GM21526 (cell line): Measurements from ENCODE around the gene HMGCLL1.

Experiments
- ATAC-seq: cut with Tn5 transposase; IDR thresholded peaks from one replicate; pipeline ENCODE4 v1.9.1; 2021; ENCODE audit warnings: moderate library complexity; ENCODE audit not compliant: unreplicated experiment, low FRiP score

The HMGCLL1 gene

GRCh38 chr6:55578537-55579363 lies at the start of gene HMGCLL1:
Gene HMGCLL1 (minus strand): TSS chr6:55579192. CDS start chr6:55579055, 137 bp downstream.
- ATAC-seq = no peak

- no peak for ATAC-seq
Observed at GRCh38 chr6:55621993-55622392, 43.0 kb upstream of the HMGCLL1 start.

- no peak for ATAC-seq
Observed at GRCh38 chr6:55621244-55621643, 42.3 kb upstream of the HMGCLL1 start.

- no peak for ATAC-seq
Observed at GRCh38 chr6:55617272-55617671, 38.3 kb upstream of the HMGCLL1 start.

- no peak for ATAC-seq
Observed at GRCh38 chr6:55604021-55604420, 25.0 kb upstream of the HMGCLL1 start.

- ATAC-seq = no peak
Observed at GRCh38 chr6:55601120-55601519, 22.1 kb upstream of the HMGCLL1 start.

DNA sequence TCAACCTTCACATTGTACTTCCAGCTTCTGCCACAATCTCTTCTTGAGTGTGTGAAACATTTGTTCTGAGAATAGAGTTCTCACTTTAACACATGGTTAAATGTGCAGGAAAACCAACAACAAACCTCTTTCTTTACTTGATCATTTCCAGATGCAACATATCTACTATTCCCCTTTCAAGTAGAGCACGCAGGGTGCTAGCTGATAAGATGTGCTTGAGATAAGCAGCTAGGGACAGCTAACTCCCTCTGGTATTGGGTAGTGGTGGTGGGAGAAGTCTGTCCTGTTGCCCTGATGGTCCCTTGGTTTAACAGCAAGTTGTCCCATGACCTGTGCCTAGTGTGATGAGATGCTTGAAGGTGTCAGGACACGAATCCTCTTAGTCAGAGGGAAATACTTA lies 15.4 kb upstream of the HMGCLL1 start:
- no peak for ATAC-seq

- ATAC-seq = no peak
Observed at GRCh38 chr6:55584654-55585354, 5.8 kb upstream of the HMGCLL1 start.

DNA sequence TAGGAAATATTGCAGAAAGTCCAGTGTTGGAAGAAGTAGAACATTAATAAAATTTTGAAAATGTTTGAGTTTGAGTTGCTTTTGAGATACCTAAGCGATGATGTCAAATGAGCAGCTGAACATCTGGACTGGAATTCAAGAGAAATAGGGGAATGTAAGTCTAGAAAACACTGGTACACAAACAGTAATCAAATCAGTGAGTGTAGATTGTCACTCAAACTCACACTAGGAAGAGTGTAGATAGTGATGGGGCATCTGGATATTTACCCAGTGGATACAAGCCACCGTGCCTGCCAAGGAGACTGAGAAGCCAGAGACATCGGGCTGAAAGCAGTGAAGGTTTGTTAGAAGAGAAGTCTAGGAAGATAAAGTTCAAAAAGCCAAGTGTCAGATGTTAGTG lies 2.2 kb downstream of the HMGCLL1 start:
- ATAC-seq = no peak

DNA sequence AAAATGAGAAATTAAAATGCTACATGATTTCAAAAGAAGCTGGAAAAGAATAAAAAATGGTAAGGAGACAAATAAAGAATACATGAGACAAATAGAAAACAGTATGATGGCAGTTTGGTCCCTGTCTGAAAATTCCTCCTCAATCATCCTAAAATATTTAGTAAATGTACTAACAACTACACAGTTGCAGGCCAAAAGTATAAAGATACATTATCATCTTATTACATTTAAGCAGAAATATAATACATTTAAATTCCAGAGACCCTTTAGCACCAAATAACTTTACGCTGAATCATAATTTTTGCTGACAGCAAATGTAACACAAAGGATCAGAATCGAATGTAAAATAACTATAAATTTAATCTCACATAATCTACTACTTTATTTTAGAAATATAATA lies 4.4 kb downstream of the HMGCLL1 start:
- ATAC-seq = no peak

DNA sequence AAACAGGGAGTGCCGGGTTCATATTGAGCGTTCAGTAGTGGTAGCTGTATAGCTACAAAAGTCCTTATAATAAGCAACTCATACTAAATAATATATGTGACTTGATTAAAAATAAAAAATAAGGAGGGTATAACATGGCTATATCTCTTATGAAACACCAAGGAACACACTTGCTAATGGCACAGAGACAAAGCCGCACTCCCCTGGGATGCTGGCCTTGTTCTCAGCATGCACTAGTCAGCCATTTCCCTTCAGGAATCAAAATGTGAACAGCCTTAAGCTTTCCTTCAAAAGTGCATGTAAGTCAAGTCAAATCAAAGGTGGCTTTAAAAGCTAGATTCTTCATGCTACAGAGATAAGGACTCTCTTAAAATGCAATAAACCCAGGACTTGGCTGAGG lies 9.4 kb downstream of the HMGCLL1 start:
- no peak for ATAC-seq

DNA sequence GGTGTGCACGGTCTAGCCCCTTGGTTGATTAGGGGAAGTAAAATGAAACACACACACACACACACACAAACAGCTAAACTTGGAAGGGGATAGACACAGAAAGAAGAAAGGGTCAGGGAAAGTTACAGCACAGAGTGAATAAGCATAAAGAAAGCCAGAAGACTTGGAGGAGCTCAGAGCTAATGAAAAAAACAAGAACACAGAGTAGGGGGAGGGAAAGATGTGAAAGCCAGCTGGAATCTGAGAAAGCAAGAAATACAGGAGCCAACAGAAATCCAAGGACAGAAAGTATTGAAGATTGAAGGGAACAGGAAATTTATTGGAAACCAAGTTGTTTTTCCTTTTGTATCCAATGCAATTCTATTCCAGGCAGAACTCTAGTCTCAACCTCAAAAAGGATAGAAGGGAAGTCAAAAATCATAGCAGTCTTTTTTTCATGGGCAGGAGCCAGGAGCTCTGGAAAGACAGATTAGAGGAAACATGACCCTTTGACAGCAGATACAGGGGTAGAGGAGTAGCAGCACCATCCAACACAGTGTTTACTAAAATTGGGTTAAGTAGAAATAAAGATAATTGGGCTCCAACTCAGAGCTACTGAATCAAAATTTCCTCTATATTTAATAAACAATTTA lies 10.1 kb downstream of the HMGCLL1 start:
- ATAC-seq = no peak

- ATAC-seq = no peak
Observed at GRCh38 chr6:55567558-55567957, 11.4 kb downstream of the HMGCLL1 start.

DNA sequence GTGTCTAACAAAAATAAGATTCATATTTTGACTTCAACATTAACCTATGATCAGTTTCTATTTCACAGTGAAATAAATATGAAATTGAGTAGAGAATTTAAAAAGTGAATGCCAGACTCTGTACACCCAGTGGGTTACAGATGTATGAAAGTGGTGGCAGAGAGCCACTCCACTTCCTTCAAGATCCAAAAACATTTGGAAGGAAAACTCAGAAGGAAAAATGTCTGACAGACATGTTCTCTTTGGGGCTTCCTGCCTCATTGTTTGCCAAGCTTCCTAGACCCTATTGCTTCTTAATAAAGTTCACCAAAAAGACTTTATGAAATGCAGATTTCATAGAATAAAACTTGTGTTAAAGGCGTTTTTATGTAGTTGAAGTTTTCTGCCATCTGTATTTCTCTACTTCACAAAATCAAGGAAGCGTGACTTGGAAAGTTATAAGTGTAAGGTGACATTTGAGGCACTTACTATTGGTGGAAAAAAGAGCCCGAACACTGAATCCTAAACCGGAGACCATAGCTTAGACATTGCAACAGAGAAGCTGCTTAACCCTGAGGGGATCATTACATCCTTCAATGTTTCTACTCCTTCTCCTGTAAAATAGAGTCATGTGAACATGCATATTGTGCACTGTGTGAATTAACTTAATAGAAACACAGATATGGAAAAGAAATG lies 12.8 kb downstream of the HMGCLL1 start:
- no peak for ATAC-seq

DNA sequence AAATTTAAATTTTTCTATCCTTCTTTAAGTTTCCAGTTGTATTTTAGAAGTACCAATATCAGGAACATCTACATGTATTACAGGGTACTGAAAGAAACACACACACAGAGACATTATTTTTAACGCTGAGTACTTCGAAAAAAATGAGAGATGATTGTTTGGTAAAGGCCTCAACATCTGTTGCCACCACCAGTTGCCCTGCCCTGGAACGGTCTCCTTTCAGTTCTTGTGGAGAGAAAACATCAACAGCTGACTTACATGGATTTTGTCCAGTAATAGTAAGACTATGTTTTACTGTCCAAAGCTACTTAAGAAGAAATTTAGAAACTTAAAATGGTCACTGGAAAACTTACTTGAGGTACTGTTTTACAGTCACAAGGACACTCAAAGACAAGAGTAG lies 16.7 kb downstream of the HMGCLL1 start:
- no peak for ATAC-seq

DNA sequence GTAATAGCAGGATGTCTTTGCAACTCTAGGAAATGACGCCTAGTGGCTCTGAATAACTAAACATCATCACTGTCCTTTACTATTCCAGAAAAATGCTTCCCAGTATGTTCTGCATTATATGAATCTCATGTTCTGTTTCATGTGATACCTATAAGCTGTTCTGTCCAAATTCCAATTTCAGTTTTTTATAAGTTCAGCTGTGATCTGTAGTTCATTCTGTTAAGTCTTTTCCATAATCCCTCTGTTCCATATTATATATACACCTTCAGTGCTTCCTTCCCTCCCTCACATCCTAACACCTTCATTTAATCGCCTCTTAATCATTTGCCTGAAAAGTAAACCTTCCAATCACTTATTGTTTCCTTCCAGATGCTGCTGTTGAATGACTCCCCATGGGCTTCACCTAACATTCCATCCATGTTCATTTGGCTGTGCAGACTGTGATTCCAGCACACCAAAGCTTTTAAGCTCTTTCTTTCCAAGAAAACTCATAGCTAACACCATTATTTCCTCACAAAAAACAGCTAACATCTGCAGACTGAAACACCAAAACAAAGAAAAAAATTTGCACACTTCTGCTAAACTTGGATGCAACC lies 18.6 kb downstream of the HMGCLL1 start:
- no peak for ATAC-seq

- ATAC-seq = no peak
Observed at GRCh38 chr6:55557146-55557545, 21.8 kb downstream of the HMGCLL1 start.

- ATAC-seq = no peak
Observed at GRCh38 chr6:55545791-55546190, 33.2 kb downstream of the HMGCLL1 start.

DNA sequence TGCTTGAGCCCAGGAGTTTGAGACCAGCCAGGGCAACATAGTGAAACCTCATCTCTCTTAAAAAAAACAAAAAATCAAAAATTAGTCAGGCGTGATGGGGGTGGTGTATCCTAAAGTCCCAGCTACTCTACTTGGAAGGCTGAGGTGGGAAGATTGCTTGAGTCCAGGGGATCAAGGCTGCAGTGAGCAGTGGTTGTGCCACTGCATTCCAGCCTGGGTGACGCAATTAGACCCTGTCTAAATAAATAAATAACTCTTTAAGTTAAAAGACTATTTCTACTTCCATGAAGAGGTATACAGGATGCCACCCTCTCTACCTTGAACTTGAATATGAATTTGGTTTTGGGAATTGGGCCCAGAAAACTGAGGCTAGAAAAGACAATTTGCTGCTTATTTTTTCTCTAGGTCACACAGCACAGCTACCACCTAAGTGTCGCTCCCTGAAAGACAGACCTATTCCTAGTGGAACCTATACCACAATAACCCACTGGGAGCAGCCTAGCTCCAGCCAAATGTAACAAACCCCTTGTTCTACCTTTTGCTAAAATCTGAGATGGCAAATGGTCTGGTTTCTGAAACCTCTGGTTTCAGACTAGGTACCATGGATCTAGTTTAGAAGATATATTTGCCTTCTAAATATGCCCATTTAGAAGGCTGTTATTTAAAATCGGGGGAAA lies 35.2 kb downstream of the HMGCLL1 start:
- ATAC-seq = no peak

DNA sequence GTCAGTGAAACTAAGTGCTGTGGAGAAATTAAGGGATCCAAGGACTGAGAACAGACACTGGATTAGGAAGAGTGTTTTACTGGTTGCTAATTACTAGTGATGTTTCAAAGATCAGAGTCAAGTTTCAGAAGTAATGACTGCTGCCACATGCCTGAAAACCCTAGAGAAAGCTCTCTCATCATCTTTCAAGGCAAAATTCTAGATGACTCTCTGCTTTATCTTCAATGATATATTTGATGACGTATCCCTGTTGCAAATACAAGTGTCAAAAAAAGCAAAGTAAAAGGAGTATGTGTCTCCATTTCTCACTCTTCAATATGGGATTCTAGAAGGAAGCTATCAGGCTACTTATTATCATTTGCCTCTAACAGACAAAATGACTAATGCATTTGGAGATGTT lies 38.0 kb downstream of the HMGCLL1 start:
- no peak for ATAC-seq
